Naive thymus-derived CD8-positive, alpha-beta T cell (primary cell): Measurements from ENCODE around the gene EBF4. TPM values are rescaled to one million over a fixed set of nuclear protein-coding genes. Genes with fewer than 3 reads are reported as not detected.
"Not testable (repeated sequence)": the region's sequence is repeated elsewhere in the genome, so short reads cannot be mapped to it uniquely, and the experiment has no call there.

Experiments used
- ATAC-seq, 2 donors: fragments of 150-1000 bp; cut with Tn5 transposase in 1 of 2; sonication (Bioruptor Pico), chemical (Tn5 transposase) in 1 of 2; 1 replicate in 1 of 2; 2 replicates in 1 of 2; pipeline ENCODE4 v1.10.0; 2021; ENCODE audit warnings: mild to moderate bottlenecking in 2 of 2, moderate library complexity in 2 of 2
- POLR2A ChIA-PET: fragments of 350-600 bp; sonication (Branson Sonifier 250); formaldehyde crosslinking; loops from one replicate; lab custom pipeline; 2021; ENCODE audit warnings: antibody characterized with exemption; lab: Charles Lee
- DNase-seq, 10 donors: peaks; one replicate each; pipeline versions ENCODE4 v3.0.0 to v3.0.0-alpha.2; 2020 to 2022
- H3K27ac Mint-ChIP-seq, 10 donors: one replicate each; pipeline ENCODE4 v1.8.0; 2020 to 2022; ENCODE audit warnings: mild to moderate bottlenecking in 10 of 10, mixed read lengths in 10 of 10, moderate library complexity in 4 of 10, inconsistent platforms in 1 of 10
- H3K27me3 Mint-ChIP-seq, 5 donors: one replicate each; pipeline ENCODE4 v1.8.0; 2021 to 2022; ENCODE audit warnings: mixed read lengths in 5 of 5
- H3K36me3 Mint-ChIP-seq, 3 donors: one replicate each; pipeline ENCODE4 v1.8.0; 2020 to 2022; ENCODE audit warnings: mixed read lengths in 3 of 3, mild to moderate bottlenecking in 2 of 3, inconsistent platforms in 1 of 3
- H3K4me1 Mint-ChIP-seq, 4 donors: one replicate each; pipeline ENCODE4 v1.8.0; 2021 to 2022; ENCODE audit warnings: mixed read lengths in 4 of 4
- H3K4me3 Mint-ChIP-seq, 10 donors: one replicate each; pipeline ENCODE4 v1.8.0; 2020 to 2022; ENCODE audit warnings: mild to moderate bottlenecking in 10 of 10, mixed read lengths in 10 of 10, moderate library complexity in 6 of 10, inconsistent platforms in 1 of 10
- H3K9me3 Mint-ChIP-seq, 9 donors: one replicate each; pipeline ENCODE4 v1.8.0; 2020 to 2022; ENCODE audit warnings: mixed read lengths in 9 of 9, mild to moderate bottlenecking in 3 of 9, inconsistent platforms in 1 of 9, moderate library complexity in 1 of 9
- polyA plus RNA-seq, 3 donors: library from polyadenylated mRNA; unstranded; fragments of 300-500 nt; fragmentation: Illumina TruSeq; gene quantifications; one replicate each; pipeline ENCODE4 v1.2.3, GENCODE V29; 2021
- total RNA-seq, 8 experiments: library from RNA in 2 of 8; stranded (reverse) in 2 of 8; gene quantifications; one replicate each; pipeline ENCODE4 v1.2.3 and lab custom pipeline; 2021 to 2026

The EBF4 gene
- total and polyA plus RNA-seq, 5 experiments from 2014 or later, result 0.37 to 14.9 (median 2.2) TPM

GRCh38 chr20:2684817-2685216 lies 7.8 kb upstream of the EBF4 start:
- POLR2A ChIA-PET, result interaction anchor here (0.6 kb wide), 1 partner anchor 15 kb away, joined by 4 read pairs; no protein-coding TSS in a partner anchor
- DNase-seq, ATAC-seq, H3K36me3 Mint-ChIP-seq, H3K27ac Mint-ChIP-seq, H3K4me3 Mint-ChIP-seq, H3K9me3 Mint-ChIP-seq: not testable (repeated sequence)
- Mint-ChIP-seq H3K27me3 (peaks cover 13 to 28% (median 21%) of the 10 kb centered on the region in 5 donors), H3K4me1 (peaks cover 4 to 18% (median 12%) of the 10 kb centered on the region in 4 donors)

DNA sequence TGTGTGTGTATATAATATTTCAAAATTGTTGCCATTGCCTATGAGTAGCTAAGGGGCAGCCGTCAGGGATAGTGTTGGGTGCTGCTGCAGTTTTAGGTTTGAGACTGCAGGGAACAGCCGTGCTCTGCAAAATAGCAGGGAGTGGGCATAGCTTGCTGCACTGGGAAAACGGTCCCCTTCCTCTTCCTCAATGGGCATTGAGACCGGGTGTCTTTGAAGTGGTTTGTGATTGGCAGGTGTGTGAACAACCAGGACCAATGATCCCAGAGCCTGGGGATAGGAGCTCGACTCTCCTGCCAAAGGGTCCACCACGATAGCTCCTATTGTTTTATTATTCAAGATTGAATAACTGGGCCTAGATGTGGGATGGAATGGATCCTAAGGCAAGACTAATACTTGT lies 5.1 kb upstream of the EBF4 start:
- H3K36me3 Mint-ChIP-seq, result no peaks in the 10 kb centered on the region
- no peaks in the 10 kb centered on the region for H3K9me3 Mint-ChIP-seq
- peaks cover 3 to 28% (median 8%) of the 10 kb centered on the region in 5 donors for H3K27me3 Mint-ChIP-seq
- no peak for DNase-seq
- peak overlapping the region in 9 of 10 donors; percentile 43 to 71 (median 56) for H3K4me3 Mint-ChIP-seq
- peak overlapping the region in 5 of 10 donors; percentile 9 to 80 (median 31) for H3K27ac Mint-ChIP-seq
- H3K4me1 Mint-ChIP-seq, result peaks cover 21 to 33% (median 28%) of the 10 kb centered on the region in 4 donors
- POLR2A ChIA-PET, result interaction anchor here (0.7 to 3.3 kb wide), 7 partner anchors 12 to 65 kb away, joined by 3 to 16 read pairs (median 6); partner anchors contain the start of genes IDH3B and NOP56
- ATAC-seq, result no peak

GRCh38 chr20:2688041-2688591 lies 4.5 kb upstream of the EBF4 start:
- H3K4me1 Mint-ChIP-seq, result peaks cover 21 to 33% (median 28%) of the 10 kb centered on the region in 4 donors
- peak; percentile 78 to 91 for ATAC-seq
- POLR2A ChIA-PET, result interaction anchor here (0.6 to 3.3 kb wide), 10 partner anchors 10 to 65 kb away, joined by 3 to 16 read pairs (median 4); partner anchors contain the start of genes IDH3B and NOP56

DNA sequence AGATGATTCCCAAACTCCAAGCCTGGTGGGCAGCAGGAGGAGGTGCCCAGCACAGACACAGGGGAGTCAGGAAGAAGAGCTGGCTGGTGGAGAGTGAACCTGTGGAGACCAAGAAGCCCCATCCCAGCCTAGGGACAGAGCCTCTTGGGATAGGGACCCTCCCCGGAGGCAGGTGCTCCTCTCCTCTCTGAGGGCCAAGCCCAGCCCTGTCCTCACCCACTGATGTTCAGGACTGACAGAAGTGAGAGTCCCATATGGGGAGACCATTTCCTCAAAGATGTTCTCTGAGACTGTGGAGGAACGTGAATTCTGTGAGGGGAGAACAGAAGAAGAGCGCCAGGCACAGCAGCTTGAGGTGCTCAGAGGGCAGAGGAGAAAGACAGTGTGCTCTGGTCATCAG lies 2.4 kb upstream of the EBF4 start:
- POLR2A ChIA-PET, result interaction anchor here (0.8 to 3.3 kb wide), 2 partner anchors 27 to 52 kb away, joined by 3 to 10 read pairs; partner anchors contain the start of gene IDH3B
- DNase-seq (no peak), ATAC-seq (no peak)
- H3K27me3 Mint-ChIP-seq, result peaks cover 4 to 27% (median 12%) of the 10 kb centered on the region in 5 donors
- H3K9me3 Mint-ChIP-seq, result no peaks in the 10 kb centered on the region
- no peaks in the 10 kb centered on the region for H3K36me3 Mint-ChIP-seq
- peak overlapping the region in 2 of 10 donors; percentile 8 to 45 for H3K4me3 Mint-ChIP-seq
- peak overlapping the region in 1 of 10 donors; percentile 31 for H3K27ac Mint-ChIP-seq
- peaks cover 24 to 33% (median 28%) of the 10 kb centered on the region in 4 donors for H3K4me1 Mint-ChIP-seq

More at GRCh38 chr20:2688041-2688591, 4.5 kb upstream of the EBF4 start:
- Mint-ChIP-seq H3K27me3 (peaks cover 2 to 25% (median 5%) of the 10 kb centered on the region in 5 donors), H3K36me3 (no peaks in the 10 kb centered on the region), H3K27ac (peak overlapping the region; percentile 9 to 82 (median 54)), H3K4me3 (peak overlapping the region in 9 of 10 donors; percentile 43 to 71 (median 56)), H3K9me3 (no peaks in the 10 kb centered on the region)
- DNase-seq, result peak; percentile 70 to 89 (median 78)

- DNase-seq, result no peak
- H3K9me3 Mint-ChIP-seq, result no peaks in the 10 kb centered on the region
- peak overlapping the region in 7 of 10 donors; percentile 25 to 97 (median 69) for H3K27ac Mint-ChIP-seq
These were observed 1.9 kb upstream of the EBF4 start for GRCh38 chr20:2690718-2691117.

GRCh38 chr20:2691127-2691526 lies 1.5 kb upstream of the EBF4 start:
- POLR2A ChIA-PET, result interaction anchor here (1.3 to 4.3 kb wide), 3 partner anchors 45 to 51 kb away, joined by 3 to 21 read pairs (median 8); no protein-coding TSS in a partner anchor
- no peak for DNase-seq
- Mint-ChIP-seq H3K4me1 (peaks cover 24 to 33% (median 28%) of the 10 kb centered on the region in 4 donors), H3K27ac (peak overlapping the region in 8 of 10 donors; percentile 38 to 97 (median 76)), H3K9me3 (no peaks in the 10 kb centered on the region), H3K4me3 (peak overlapping the region; percentile 86 to 95 (median 94)), H3K27me3 (peaks cover 5 to 34% (median 21%) of the 10 kb centered on the region in 5 donors), H3K36me3 (no peaks in the 10 kb centered on the region)
- no peak for ATAC-seq

More at GRCh38 chr20:2690718-2691117, 1.9 kb upstream of the EBF4 start:
- peak overlapping the region; percentile 86 to 95 (median 94) for H3K4me3 Mint-ChIP-seq
- POLR2A ChIA-PET, result interaction anchor here (0.8 to 4.3 kb wide), 3 partner anchors 49 to 52 kb away, joined by 3 to 21 read pairs (median 8); no protein-coding TSS in a partner anchor
- H3K27me3 Mint-ChIP-seq, result peaks cover 5 to 30% (median 17%) of the 10 kb centered on the region in 5 donors
- peaks cover 24 to 33% (median 28%) of the 10 kb centered on the region in 4 donors for H3K4me1 Mint-ChIP-seq
- ATAC-seq, result no peak
- no peaks in the 10 kb centered on the region for H3K36me3 Mint-ChIP-seq

DNA sequence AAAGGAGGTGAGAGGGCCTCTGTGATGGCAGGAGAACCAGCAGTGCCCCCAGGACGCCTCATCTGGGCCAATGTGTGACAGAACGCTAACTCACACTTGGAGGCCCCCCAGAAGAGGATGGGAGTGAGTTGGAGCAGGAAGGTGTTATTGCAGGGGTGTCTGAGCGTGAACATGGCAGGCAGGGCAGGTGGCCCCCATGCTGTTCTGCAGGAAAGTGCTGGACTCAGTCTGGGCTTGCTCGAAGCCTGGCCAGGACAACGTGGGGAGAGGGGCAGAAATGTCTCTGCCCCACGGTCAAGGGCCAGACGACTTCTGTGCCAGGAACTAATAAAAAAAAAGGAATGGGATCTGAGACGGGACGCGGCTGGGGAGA lies 931 bp upstream of the EBF4 start:
- Mint-ChIP-seq H3K36me3 (no peaks in the 10 kb centered on the region), H3K4me3 (peak overlapping the region; percentile 86 to 95 (median 94)), H3K27me3 (peaks cover 5 to 36% (median 24%) of the 10 kb centered on the region in 5 donors), H3K9me3 (no peaks in the 10 kb centered on the region), H3K27ac (peak overlapping the region in 8 of 10 donors; percentile 38 to 97 (median 73)), H3K4me1 (peaks cover 24 to 33% (median 28%) of the 10 kb centered on the region in 4 donors)
- no peak for ATAC-seq
- POLR2A ChIA-PET, result interaction anchor here (1.0 to 4.3 kb wide), 4 partner anchors 28 to 50 kb away, joined by 3 to 21 read pairs (median 6); partner anchors contain the start of gene IDH3B
- DNase-seq, result no peak

- Mint-ChIP-seq H3K36me3 (no peaks in the 10 kb centered on the region), H3K4me3 (no peak overlapping the region), H3K27me3 (peaks cover 7 to 39% (median 30%) of the 10 kb centered on the region in 5 donors), H3K9me3 (no peaks in the 10 kb centered on the region), H3K4me1 (peaks cover 22 to 28% (median 24%) of the 10 kb centered on the region in 4 donors), H3K27ac (no peak overlapping the region)
- peak in 1 of 2 donors; percentile 41 for ATAC-seq
- peak in 4 of 10 donors; percentile 15 to 35 (median 32) for DNase-seq
- POLR2A ChIA-PET, result interaction anchor here (0.7 to 4.3 kb wide), 7 partner anchors 19 to 148 kb away, joined by 3 to 21 read pairs (median 3); partner anchors contain the start of genes IDH3B, PCED1A and VPS16
These were observed 306 bp downstream of the EBF4 start for GRCh38 chr20:2692886-2693285.

DNA sequence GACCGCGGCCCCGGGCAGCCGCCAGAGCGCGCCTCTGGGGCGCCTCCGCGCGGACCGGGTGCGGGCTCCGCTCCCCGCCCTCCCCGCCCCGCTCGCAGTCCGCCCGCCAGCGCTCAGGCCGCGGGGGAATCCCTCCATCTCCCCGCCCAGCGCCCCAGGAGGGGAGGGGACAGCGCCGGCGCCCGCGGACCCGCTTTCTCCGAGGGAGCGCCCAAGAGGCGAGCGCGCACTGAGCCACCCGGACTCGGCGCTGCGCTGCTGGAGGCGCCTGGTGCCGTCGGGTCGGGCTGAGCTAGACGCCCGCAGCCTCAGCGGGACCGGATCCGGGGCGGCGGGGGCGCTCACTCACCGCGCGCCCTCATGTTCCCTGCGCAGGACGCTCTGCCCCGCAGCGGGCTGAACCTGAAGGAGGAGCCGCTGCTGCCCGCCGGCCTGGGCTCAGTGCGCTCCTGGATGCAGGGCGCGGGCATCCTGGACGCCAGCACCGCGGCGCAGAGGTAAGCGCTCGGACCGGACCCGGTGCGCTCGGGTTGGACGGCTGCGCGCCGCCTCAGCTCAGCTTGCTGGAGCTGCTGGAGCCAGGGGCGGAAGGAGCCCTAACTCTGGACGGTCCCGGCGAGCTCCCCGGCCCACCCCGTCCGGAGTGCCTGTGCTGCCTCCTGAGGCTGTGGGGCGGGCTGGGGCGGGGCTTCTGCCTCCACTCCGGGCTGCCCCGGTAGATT lies 867 bp downstream of the EBF4 start:
- ATAC-seq, result peak; percentile 67 to 76
- Mint-ChIP-seq H3K9me3 (no peaks in the 10 kb centered on the region), H3K4me3 (peak overlapping the region in 4 of 10 donors; percentile 3 to 43 (median 28)), H3K27ac (no peak overlapping the region), H3K27me3 (peaks cover 7 to 38% (median 30%) of the 10 kb centered on the region in 5 donors), H3K4me1 (peaks cover 16 to 23% (median 20%) of the 10 kb centered on the region in 4 donors), H3K36me3 (no peaks in the 10 kb centered on the region)
- DNase-seq, result peak; percentile 21 to 67 (median 50)
- POLR2A ChIA-PET, result interaction anchor here (0.7 to 4.3 kb wide), 9 partner anchors 20 to 147 kb away, joined by 3 to 21 read pairs (median 3); partner anchors contain the start of genes IDH3B, PCED1A and VPS16

- ATAC-seq, result no peak
- H3K4me3 Mint-ChIP-seq, result peak overlapping the region in 7 of 10 donors; percentile 18 to 70 (median 39)
- POLR2A ChIA-PET, result interaction anchor here (1.0 to 4.3 kb wide), 6 partner anchors 30 to 50 kb away, joined by 3 to 21 read pairs (median 6); partner anchors contain the start of gene IDH3B
- no peak overlapping the region for H3K27ac Mint-ChIP-seq
- H3K27me3 Mint-ChIP-seq, result peaks cover 7 to 38% (median 30%) of the 10 kb centered on the region in 5 donors
- no peaks in the 10 kb centered on the region for H3K9me3 Mint-ChIP-seq
- H3K4me1 Mint-ChIP-seq, result peaks cover 13 to 20% (median 19%) of the 10 kb centered on the region in 4 donors
- no peak for DNase-seq
- no peaks in the 10 kb centered on the region for H3K36me3 Mint-ChIP-seq
These were observed 1.5 kb downstream of the EBF4 start for GRCh38 chr20:2694008-2694471.

DNA sequence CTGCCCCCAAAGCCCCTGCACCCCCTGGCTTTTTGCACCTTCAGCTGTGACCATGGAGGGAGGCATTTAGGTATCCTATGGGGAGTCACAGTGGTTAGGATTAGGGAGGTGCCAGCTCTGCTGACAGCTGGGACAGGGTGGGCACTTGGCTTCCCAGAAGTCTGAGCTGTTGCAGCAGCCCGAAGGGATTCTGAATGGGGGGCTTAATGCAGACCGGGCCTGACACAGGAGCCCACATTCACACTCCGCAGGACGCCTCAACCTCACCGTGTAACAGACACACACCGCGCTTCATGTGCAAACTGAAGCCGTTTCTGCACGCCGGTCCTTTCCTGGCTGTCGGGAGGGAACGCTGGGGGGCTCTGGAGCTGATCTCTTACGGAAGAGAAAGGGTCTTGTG lies 1.9 kb downstream of the EBF4 start:
- no peaks in the 10 kb centered on the region for H3K36me3 Mint-ChIP-seq
- no peaks in the 10 kb centered on the region for H3K9me3 Mint-ChIP-seq
- H3K4me1 Mint-ChIP-seq, result peaks cover 13 to 19% (median 17%) of the 10 kb centered on the region in 4 donors
- peak overlapping the region in 1 of 10 donors; percentile 69 for H3K27ac Mint-ChIP-seq
- peak overlapping the region in 9 of 10 donors; percentile 18 to 70 (median 50) for H3K4me3 Mint-ChIP-seq
- no peak for ATAC-seq
- POLR2A ChIA-PET, result interaction anchor here (0.8 to 4.3 kb wide), 4 partner anchors 40 to 145 kb away, joined by 3 to 21 read pairs (median 5); no protein-coding TSS in a partner anchor
- H3K27me3 Mint-ChIP-seq, result peaks cover 7 to 36% (median 30%) of the 10 kb centered on the region in 5 donors
- no peak for DNase-seq
